NCI-H82 treated with DMSO at 0.1 percent for 48 hours (cell line): ENCODE data around the gene TRABD2B.
"Not testable (repeated sequence)": the region's sequence is repeated elsewhere in the genome, so short reads cannot be mapped to it uniquely, and the experiment has no call there.

Experiments used
- DNase-seq: peaks from one replicate; lab custom pipeline; 2025; ENCODE audit not compliant: unreplicated experiment; lab: John Stamatoyannopoulos, UW

The TRABD2B gene

DNA sequence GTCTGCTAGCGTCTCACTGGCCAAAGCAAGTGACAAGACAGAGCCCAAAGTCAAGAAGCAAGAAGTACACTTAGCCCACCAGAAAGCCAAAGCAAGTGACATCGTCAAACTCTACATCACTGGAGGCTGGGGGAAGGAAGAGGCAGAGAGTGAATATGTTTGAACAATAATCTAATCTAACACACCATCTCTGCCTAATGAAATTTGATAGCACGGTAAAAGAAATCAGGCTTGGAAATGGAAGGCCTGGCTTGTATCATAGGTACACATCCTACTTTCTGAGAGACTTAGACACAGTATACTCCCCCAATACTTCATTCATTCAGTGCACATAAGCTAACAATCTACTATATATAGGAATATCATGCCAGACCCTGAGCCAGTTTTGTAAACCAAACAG, 26.3 kb downstream of the TRABD2B start:
- no peak for DNase-seq

DNA sequence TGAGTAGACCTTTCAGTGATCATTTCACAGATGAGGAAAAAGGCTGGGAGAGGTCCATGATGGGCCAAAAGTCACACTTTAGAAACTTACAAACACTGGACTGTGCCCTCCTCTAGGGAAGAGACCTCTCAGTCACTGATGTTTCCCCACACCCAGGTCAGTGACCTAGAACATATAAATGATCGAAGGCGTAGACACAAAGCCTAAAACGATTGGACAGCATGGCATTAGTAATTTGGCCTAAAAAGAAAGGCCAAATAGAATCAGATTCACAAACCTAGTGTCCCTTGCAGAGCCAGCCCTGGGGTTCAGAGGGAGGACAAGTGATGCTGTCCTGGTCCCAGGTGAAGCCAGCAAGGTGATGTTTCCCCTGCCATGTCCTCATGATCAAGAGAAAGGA, 27.7 kb downstream of the TRABD2B start:
- DNase-seq, result no peak

DNA sequence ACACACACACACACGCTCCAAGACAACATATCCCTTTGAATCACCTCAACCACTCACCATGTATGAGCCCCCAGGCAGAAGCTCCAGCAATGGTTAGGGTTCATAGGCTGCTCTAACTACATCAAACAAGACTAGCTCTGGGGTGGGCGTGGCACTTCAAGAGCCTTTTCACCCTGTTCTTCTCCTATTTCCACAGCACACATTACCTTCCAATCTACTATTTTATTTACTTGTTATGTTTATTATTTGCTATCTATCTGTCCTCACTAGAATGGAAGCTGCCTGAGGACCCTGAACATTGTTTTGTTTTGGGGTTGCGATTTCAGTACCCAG, 28.7 kb downstream of the TRABD2B start:
- DNase-seq, result no peak

DNA sequence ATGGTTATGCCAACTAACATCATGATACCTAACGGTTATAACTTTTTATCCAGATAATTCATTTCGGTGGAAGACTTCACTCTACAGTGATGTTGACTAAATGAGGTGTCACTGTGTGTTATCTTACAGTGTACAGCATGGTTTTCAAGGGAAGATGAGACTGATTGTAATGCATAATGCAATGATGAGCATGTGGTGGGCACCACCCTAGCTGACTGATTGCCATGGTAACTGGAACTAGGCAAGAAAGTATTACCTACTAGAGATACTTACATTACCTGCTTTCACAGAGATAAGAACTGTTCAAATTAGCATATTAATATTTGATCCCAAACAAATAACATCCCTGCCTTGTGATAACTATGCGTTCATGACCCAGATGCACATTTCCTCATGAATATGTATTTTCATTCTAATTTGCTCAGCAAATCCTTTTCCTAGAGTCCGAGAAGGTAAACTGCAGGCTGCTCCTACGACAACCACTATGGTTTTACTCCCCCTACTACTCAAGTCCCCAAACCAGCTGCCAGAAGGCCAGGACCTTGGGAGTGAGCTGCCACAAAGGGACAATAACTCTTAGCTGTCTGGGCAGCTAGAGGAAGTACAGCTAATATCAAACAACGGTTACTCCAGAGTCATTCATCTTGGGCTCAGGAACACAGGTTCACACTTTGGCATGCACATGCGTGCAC, 29.2 kb downstream of the TRABD2B start:
- DNase-seq, result no peak

DNA sequence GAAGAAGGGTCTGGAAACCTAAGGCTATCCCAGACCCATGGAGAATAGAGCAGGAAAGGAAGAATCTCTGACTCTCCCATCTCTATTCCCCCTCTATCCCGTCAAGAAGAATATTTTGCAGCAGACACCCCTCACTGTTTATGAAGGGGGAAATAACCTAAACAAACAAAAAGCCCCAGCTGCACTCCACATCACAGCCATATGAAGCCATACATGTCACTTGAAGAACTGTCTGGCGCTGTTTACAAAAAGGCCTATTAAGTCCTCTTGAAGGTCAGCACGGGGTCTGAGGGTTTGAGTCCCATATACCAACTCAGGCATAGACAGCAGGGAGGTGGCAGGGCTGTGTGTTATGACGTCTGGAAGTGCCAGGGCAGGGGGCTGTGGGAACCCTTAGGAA, 31.4 kb downstream of the TRABD2B start:
- DNase-seq, result no peak

DNA sequence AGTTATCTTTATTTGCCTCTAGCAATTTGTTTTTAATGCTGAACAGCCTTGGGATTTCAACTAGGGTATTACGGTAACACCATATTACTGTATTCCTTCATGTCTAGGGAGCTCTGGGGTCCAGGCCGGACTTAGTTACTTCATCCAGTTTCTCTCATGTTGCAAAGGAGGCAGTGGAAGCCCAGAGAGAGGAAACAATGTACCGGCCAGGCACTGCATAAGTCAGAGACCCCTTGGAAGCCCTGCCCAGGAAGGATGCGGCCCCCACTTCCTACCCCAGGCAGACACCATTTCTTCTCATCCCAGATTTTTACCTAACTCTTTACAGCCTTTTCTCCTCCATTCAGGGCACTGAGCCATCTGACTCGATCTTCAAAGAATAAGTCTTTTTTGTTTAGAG, 32.5 kb downstream of the TRABD2B start:
- no peak for DNase-seq

DNA sequence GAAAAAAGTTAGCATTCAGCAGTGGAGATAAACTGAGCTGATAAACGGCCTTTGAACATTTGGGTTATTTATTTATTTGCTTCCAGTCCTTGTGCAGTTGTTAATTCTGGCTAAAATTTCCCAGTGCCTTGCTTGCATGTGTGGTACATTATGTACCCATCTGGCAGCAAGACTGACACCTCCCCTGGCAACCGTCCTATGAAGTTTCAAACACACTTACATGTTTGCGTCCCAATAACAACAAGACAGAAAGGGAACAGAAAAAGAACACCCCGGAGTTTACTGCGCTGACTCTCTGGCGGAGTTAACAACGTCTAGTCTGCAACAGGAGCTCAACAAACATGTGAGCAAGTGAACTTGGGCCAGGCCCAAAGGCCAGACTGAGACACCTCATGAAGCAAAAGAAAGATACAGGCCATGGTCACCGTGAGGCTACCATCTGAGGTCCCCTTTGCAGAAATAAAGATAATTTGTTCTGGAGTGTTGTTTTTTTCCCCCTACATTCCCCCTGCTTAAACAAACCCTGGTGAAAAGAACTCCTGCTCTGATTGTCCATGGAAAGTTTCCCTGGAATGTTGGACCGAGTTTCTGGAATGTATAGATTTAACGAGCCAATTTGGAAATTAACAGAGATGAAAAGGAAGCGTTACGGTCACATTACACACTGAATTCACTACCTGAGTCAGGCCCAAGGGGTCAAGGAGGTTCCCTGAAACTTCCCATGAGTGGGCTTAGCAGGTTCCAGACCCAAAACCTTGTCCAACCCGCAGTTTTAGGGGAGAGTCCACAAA, 33.4 kb downstream of the TRABD2B start:
- DNase-seq, result no peak

DNA sequence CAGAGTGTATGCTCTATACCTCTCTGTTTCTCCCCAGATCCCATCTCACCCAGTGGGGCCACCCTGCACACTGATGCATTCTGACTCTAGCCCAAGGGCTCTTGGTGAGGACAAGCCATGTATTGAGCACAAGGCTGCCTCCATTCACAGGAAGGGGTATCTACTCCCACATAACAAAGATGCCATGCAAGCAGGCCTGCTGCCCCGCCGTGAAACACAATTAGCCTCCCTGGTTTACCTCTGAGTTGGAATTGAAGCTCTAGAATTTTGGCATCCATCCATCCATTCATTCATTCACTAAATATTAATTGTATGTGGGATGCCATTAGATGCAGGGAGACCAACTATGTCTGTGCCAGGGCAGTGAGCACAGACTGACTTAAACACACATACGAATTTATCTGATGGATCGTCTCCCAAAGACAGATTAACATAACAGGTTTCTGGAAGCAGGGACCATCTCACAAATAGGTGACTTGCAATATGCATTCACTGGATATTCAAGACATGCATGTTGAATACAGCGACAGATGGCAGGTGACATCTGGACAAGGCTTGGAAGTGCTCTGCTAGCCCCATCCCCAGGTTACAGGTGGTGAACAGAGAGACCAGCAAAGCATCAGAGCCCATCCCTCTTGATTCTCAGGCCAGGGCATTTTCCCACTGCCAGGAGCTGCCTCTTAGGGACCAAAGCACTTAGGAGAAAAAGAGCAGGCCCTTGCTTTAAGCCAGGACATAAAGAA, 34.3 kb downstream of the TRABD2B start:
- peak; percentile 78 for DNase-seq

DNA sequence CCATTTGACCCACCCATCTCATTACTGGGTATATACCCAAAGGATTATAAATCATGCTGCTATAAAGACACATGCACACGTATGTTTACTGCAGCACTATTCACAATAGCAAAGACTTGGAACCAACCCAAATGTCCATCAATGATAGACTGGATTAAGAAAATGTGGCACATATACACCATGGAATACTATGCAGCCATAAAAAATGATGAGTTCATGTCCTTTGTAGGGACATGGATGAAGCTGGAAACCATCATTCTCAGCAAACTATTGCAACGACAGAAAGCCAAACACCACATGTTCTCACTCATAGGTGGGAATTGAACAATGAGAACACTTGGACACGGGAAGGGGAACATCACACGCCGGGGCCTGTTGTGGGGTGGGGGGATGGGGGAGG, 35.4 kb downstream of the TRABD2B start:
- not testable (repeated sequence) for DNase-seq

DNA sequence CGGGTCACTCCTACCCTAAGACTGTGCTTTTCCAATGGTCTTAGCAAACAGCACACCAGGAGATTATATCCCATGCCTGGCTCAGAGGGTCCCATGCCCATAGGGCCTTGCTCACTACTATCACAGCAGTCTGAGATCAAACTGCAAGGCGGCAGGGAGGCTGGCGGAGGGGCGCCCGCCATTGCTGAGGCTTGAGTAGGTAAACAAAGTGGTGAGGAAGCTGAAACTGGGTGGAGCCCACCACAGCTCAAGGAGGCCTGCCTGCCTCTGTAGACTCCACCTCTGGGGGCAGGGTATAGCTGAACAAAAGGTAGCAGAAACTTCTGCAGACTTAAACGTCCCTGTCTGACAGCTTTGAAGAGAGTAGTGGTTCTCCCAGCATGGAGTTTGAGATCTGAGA, 40.7 kb downstream of the TRABD2B start:
- DNase-seq, result not testable (repeated sequence)

DNA sequence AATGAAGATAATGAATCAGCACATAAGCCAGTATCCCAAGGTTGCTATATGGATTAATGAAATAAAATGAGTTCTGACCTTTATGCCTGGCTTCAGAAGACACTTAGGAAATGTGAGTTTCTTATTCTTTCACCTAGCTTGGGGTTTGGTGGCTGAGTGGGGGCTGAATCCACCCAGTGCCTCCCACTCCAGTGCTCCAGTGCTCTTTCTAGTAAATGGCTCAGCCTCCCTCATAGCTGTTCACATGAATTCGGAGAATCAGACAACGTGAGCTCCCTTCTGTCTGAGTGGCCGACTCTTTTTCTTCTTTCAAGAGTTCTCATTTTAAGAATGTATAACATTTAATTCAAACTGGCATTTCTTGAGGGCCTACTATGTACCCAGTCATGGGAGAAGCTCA, 43.5 kb downstream of the TRABD2B start:
- no peak for DNase-seq

DNA sequence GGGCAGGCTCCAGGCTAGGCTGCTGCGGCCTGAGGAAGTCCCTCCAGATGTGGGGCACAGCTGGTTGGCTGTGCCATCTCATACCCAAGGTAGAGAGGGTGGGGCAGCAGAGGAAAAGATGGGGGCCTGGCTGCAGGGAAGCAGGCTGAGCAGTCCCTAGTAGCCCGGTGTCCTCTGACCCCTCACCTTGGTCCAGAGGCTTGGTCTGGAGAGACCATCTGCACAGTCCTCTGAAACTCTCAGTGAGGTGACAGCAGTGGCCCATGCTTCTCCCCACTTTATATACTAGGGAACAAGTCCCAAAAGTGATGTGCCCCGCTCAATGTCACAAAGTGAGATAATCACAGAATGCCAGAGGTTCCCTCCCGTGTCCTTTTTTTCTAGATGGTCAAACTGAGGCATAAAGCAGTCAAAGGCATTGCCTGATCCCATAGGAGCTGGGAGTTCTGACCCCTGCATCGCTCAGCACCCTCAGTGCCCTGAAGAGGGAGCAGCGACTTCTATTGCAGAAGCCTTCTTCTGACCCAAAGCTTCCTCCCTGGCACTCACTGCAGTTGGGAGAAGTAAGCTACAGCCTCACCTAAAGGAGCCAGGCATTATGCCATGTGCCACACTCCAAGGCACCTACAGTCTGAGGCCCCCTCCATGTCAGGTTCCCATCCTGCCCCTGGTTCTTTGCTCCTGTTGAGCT, 45.5 kb downstream of the TRABD2B start:
- no peak for DNase-seq

DNA sequence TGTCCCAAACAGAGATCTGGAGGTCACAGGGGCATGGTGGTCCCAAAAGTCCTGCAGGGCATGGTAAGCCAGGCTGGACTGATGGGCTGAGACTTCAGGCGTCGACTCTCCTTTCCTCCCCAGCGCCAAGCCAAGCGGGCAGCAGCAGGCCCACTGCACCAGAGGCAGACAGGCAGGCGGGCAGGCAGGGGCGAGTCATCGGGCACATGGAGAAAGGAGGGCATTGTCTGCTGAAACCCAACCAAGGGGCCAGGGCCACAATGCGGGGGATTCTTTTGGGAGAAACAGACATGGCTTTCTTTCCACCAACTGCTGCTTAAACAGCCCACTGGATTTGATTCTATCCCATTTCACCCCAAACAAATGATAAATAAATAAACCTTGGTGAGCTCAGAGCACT, 46.2 kb downstream of the TRABD2B start:
- DNase-seq, result no peak

DNA sequence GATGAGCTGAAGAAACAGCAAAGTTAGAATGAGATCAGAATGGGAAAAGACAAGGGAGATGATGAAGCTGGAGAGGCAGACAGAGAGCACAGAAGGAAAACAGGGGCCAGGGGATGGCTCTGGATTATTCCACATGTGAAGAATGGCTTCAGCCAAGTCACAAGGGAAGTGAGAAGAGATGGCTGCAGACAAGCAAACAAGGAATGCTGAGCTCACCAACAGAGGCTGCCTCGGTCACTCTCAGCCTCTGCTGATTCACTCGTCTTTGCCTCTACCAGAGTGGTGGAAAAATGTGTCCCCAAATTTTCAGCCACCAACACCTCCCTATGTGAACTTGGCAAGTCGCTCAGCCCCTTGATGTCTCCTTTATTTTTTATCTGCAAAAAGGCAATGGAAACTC, 46.7 kb downstream of the TRABD2B start:
- no peak for DNase-seq

DNA sequence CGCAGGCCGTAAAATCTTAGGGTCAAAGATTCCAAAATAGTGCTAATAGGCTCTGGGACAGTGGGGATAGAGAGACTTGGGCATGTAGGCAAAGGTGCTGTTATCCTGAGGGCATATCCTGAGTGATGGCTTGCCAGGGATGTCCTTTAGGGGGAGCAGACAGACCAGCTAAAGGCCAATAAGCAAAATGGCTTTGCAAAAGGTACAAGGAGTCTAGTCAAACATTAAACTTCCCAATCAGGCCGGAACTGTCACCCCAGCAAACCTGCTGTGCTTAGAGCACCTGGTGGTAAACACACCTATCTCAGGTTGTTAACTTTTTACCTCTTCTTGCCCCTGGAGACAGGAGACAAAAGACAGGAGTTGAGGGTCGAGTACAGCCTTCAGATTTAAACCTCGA, 49.1 kb downstream of the TRABD2B start:
- DNase-seq, result no peak

DNA sequence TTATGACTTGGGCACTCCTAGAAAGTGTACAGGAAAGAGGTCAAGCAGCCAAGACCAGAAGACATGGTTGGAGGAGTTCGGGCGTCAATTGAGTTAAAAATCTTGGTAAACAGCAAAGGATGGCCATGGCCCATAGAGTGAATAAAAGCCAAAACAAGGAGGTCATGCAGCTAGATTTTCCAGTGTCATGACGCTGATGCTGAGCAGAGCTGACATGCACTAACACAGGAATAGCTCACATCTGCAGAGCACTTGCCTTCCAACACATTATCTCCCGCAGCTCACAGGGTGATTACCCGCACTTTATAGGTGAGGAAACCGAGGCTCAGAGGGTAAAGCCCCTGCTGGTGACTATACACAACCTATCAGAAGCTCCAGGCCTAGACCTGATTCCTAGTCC, 49.7 kb downstream of the TRABD2B start:
- no peak for DNase-seq

DNA sequence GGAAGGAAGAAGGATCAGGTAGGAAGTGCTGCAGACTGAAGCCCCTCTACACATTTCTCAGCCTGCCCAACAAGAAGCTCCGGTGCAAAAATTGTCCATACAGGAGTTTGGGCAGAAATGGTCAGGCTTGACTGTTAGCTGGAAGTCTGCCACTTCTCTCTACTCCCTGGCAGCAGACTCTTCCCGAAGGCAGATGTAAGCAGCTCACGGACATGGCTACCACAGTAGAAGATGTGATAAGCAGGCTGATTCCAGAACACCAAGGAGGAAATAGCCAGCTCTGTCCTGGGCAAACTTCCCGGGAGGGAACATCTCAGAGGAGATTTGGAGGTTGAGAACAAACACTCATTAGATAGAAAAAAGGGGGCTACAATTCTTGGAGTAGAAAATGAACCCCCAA, 52.6 kb downstream of the TRABD2B start:
- DNase-seq, result no peak

DNA sequence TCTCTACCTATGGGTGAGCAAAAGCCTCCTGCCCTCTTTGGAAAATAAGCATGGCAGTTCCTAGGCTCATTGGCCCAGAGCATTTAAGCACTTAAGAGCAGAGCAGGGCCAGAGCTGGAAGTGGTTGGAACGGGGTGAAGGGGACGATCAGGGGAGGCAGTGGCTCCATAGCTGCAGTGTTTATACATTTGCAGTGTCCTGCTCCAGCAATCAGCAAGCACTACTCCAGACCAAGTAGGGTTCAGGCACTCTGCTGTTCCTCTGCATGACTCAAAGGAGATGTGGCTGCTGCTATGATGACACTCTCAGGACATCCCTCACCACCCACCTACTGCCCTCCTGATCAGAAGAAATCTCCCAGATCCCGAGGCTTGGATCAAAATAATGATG, 55.0 kb downstream of the TRABD2B start:
- no peak for DNase-seq

DNA sequence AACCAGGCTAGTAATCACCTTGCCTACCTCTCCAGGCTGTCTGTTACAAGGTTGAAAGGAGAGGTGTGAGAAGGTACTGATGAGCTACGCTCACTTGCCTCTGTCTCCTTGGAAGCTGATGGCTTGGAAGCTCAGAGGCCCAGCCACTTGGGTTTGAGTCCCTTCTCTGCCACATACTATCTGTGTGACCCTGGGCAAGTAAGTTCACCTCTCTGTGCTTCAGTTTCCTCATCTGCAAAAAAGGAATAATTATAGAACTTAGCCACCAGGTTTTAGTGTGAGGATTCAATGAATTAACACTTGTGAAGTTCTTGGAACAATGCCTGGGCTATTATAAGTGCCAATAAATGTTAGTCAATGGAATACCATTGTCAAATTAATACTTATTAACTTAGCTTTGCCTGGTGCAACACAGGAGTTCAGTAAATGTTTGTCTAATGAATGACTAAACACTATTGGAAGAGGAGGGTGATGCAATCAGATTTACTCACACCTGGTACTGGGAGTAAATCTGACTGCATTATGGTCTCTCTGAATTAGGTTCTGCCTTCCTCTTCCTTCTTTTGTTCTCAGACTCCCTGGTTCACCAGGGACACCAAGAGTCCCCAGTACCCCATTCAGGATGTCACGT, 55.5 kb downstream of the TRABD2B start:
- no peak for DNase-seq

DNA sequence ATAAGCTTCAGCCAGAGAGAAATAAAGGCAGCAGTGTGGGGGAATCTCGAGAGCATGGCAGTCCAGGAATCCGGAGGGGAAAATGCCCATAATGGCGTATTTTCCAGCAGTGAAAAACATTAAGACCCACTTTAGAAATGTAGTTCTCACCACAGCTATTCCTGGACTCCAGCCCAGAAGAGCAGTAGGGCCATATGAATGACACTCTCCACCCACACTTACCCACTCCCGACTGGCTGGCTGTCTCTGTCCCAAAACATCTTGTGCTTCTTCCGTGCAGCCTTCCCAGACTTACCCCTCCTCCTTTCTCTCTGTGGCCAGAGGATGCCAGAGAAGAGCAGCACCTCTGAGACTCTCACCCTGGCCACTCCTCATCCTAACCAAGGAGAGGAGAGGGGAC, 56.4 kb downstream of the TRABD2B start:
- DNase-seq, result no peak

DNA sequence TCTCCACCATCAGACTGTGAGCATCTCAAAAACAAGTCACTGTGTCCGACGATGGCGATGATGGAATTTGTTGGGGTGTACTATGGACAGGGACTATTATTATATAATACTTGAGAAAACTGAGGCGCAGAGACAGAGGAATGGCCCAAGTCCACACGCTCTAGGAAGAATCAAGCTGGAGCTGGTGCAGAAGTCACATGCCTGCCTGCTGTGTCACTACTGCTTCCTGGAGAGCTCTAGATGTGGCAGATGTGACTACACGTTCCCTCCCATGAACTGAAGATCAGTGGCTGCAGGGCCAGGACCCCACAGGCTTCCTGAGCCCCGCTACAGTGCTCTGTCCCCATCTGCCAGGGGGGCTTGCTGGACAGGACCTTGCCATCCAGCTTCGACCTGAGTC, 56.9 kb downstream of the TRABD2B start:
- no peak for DNase-seq
